Measurements from ENCODE around the gene ALOX5. TPM values are rescaled to one million over a fixed set of nuclear protein-coding genes. Genes with fewer than 3 reads are reported as not detected.
"Not testable (repeated sequence)": the region's sequence is repeated elsewhere in the genome, so short reads cannot be mapped to it uniquely, and the experiment has no call there.

Gene ALOX5
- total RNA-seq, 1 experiment from 2014 or later = 0.11 TPM

- ChIA-PET CTCF (no interaction called here), POLR2A (ENCODE audit: unreplicated experiment) (no interaction called here)
- H3F3A ChIP-seq (ENCODE audit: low read length, unreplicated experiment) = no peaks in the 10 kb centered on the region
- no peak overlapping the region for H3K27ac ChIP-seq (ENCODE audit: low read length)
- H2AFZ ChIP-seq (ENCODE audit: low read length) = no peak overlapping the region
- no peaks in the 10 kb centered on the region for H3K36me3 ChIP-seq (ENCODE audit: low read depth, low read length)
- H3K4me1 ChIP-seq (ENCODE audit: insufficient read depth, low read length) = no peaks in the 10 kb centered on the region
- ATAC-seq (no peak), DNase-seq (no peak)
- no peaks in the 10 kb centered on the region for H3K9me2 ChIP-seq (replicated peaks; ENCODE audit: low read length)
- intact Hi-C loops (cut with micrococcal nuclease) = no loop called here
- H3K4me2 ChIP-seq (ENCODE audit: low read length) = no peak overlapping the region
- H3K9ac ChIP-seq (ENCODE audit: low read length) = no peak overlapping the region
- no peaks in the 10 kb centered on the region for H4K20me1 ChIP-seq (ENCODE audit: low read length)
- BruUV-seq (replicated peaks) = no TSS peak
- no peak overlapping the region for H3K4me3 ChIP-seq (ENCODE audit: low read length)
- H3K27me3 ChIP-seq (ENCODE audit: low read length) = 0 out of 2 replicates have a peak, but pooled peaks cover 6% of the 10 kb centered on the region
- H3K79me2 ChIP-seq (ENCODE audit: low read length) = no peaks in the 10 kb centered on the region
- no peaks in the 10 kb centered on the region for H3K9me3 ChIP-seq (ENCODE audit: low read length)
- no peak for TF ChIP-seq EZH2phosphoT487 (IDR thresholded peaks at IDR 0.05; ENCODE audit: borderline replicate concordance, low read length)
- no peak for TF ChIP-seq EZH2 (IDR thresholded peaks at IDR 0.05; ENCODE audit: low read length, unreplicated experiment)
- TF ChIP-seq, protein P1, sequence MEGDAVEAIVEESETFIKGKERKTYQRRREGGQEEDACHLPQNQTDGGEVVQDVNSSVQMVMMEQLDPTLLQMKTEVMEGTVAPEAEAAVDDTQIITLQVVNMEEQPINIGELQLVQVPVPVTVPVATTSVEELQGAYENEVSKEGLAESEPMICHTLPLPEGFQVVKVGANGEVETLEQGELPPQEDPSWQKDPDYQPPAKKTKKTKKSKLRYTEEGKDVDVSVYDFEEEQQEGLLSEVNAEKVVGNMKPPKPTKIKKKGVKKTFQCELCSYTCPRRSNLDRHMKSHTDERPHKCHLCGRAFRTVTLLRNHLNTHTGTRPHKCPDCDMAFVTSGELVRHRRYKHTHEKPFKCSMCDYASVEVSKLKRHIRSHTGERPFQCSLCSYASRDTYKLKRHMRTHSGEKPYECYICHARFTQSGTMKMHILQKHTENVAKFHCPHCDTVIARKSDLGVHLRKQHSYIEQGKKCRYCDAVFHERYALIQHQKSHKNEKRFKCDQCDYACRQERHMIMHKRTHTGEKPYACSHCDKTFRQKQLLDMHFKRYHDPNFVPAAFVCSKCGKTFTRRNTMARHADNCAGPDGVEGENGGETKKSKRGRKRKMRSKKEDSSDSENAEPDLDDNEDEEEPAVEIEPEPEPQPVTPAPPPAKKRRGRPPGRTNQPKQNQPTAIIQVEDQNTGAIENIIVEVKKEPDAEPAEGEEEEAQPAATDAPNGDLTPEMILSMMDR (conservative IDR thresholded peaks at IDR 0.05; ENCODE audit: low read depth, low read length) = no peak
Measured at GRCh38 chr10:45339894-45340293, 34.1 kb upstream of the ALOX5 start.

- CTCF ChIA-PET; H3K9ac ChIP-seq (ENCODE audit: low read length); POLR2A ChIA-PET (ENCODE audit: unreplicated experiment); BruUV-seq (replicated peaks); H3K4me2 ChIP-seq (ENCODE audit: low read length); H3K9me2 ChIP-seq (replicated peaks; ENCODE audit: low read length); H3K4me3 ChIP-seq (ENCODE audit: low read length); ATAC-seq; intact Hi-C loops (cut with micrococcal nuclease); H3K79me2 ChIP-seq (ENCODE audit: low read length); H3K27me3 ChIP-seq (ENCODE audit: low read length); DNase-seq; H3K9me3 ChIP-seq (ENCODE audit: low read length); H3F3A ChIP-seq (ENCODE audit: low read length, unreplicated experiment); H2AFZ ChIP-seq (ENCODE audit: low read length); H3K27ac ChIP-seq (ENCODE audit: low read length); H3K36me3 ChIP-seq (ENCODE audit: low read depth, low read length); H3K4me1 ChIP-seq (ENCODE audit: insufficient read depth, low read length); H4K20me1 ChIP-seq (ENCODE audit: low read length): not testable (repeated sequence)
Measured at GRCh38 chr10:45340420-45340819, 33.6 kb upstream of the ALOX5 start.

DNA sequence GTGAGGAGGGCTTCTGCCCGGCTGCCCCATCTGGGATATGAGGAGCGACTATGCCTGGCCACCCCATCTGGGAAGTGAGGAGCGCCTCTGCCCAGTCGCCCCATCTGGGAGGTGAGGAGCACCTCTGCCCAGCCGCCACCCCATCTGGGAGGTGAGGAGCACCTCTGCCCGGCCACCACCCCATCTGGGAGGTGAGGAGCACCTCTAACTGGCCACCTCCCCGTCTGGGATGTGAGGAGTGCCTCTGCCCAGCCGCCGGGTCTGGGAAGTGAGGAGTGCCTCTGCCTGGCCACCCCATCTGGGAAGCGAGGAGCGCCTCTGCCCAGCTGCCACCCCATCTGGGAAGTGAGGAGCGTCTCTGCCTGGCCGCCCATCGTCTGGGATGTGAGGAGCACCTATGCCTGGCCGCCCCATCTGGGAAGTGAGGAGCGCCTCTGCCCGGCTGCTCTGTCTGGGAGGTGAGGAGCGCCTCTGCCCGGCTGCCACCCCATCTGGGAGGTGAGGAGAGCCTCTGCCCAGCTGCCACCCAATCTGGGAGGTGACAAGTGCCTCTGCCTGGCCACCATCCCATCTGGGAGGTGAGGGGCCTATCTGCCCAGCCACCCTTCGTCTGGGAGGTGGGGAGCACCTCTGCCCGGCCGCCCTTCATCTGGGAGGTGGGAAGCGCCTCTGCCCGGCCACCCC lies 27.2 kb upstream of the ALOX5 start:
- H3K4me3 ChIP-seq (ENCODE audit: low read length); H3K9me3 ChIP-seq (ENCODE audit: low read length); H3K27me3 ChIP-seq (ENCODE audit: low read length); ATAC-seq; H4K20me1 ChIP-seq (ENCODE audit: low read length); H3K4me2 ChIP-seq (ENCODE audit: low read length); H3K27ac ChIP-seq (ENCODE audit: low read length); H3K4me1 ChIP-seq (ENCODE audit: insufficient read depth, low read length); H2AFZ ChIP-seq (ENCODE audit: low read length); H3K9ac ChIP-seq (ENCODE audit: low read length); H3K9me2 ChIP-seq (replicated peaks; ENCODE audit: low read length); DNase-seq; H3F3A ChIP-seq (ENCODE audit: low read length, unreplicated experiment); H3K36me3 ChIP-seq (ENCODE audit: low read depth, low read length); POLR2A ChIA-PET (ENCODE audit: unreplicated experiment); H3K79me2 ChIP-seq (ENCODE audit: low read length); CTCF ChIA-PET; intact Hi-C loops (cut with micrococcal nuclease); BruUV-seq (replicated peaks): not testable (repeated sequence)

- CTCF ChIA-PET; H3K4me2 ChIP-seq (ENCODE audit: low read length); H2AFZ ChIP-seq (ENCODE audit: low read length); POLR2A ChIA-PET (ENCODE audit: unreplicated experiment); ATAC-seq; H3K79me2 ChIP-seq (ENCODE audit: low read length); H3K4me3 ChIP-seq (ENCODE audit: low read length); DNase-seq; intact Hi-C loops (cut with micrococcal nuclease); H3F3A ChIP-seq (ENCODE audit: low read length, unreplicated experiment); BruUV-seq (replicated peaks); H3K27me3 ChIP-seq (ENCODE audit: low read length); H3K27ac ChIP-seq (ENCODE audit: low read length); H3K9ac ChIP-seq (ENCODE audit: low read length); H4K20me1 ChIP-seq (ENCODE audit: low read length); H3K9me3 ChIP-seq (ENCODE audit: low read length); H3K36me3 ChIP-seq (ENCODE audit: low read depth, low read length); H3K4me1 ChIP-seq (ENCODE audit: insufficient read depth, low read length); H3K9me2 ChIP-seq (replicated peaks; ENCODE audit: low read length): not testable (repeated sequence)
Measured at GRCh38 chr10:45347464-45347863, 26.6 kb upstream of the ALOX5 start.

DNA sequence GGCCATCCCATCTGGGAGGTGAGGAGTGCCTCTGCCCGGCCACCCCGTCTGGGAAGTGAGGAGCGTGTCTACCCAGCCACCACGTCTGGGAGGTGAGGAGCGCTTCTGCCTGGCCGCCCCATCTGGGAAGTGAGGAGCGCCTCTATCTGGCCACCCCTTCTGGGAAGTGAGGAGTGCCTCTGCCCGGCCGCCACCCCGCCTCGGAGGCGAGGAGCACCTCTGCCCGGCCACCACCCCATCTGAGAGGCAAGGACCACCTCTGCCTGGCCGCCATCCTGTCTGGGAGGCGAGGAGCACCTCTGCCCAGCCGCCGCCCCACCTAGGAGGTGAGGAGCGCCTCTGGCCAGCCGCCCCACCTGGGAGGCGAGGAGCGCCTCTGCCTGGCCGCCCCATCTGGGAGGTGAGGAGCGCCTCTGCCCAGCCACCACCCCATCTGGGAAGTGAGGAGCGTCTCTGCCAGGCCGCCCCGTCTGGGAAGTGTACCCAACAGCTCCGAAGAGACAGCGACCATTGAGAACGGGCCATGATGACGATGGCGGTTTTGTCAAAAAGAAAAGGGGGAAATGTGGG lies 25.7 kb upstream of the ALOX5 start:
- H3F3A ChIP-seq (ENCODE audit: low read length, unreplicated experiment); H4K20me1 ChIP-seq (ENCODE audit: low read length); BruUV-seq (replicated peaks); CTCF ChIA-PET; H3K4me1 ChIP-seq (ENCODE audit: insufficient read depth, low read length); H3K79me2 ChIP-seq (ENCODE audit: low read length); H3K4me2 ChIP-seq (ENCODE audit: low read length); ATAC-seq; H3K36me3 ChIP-seq (ENCODE audit: low read depth, low read length); H3K4me3 ChIP-seq (ENCODE audit: low read length); H3K9me2 ChIP-seq (replicated peaks; ENCODE audit: low read length); H3K27ac ChIP-seq (ENCODE audit: low read length); POLR2A ChIA-PET (ENCODE audit: unreplicated experiment); intact Hi-C loops (cut with micrococcal nuclease); H3K9ac ChIP-seq (ENCODE audit: low read length); H3K9me3 ChIP-seq (ENCODE audit: low read length); H2AFZ ChIP-seq (ENCODE audit: low read length); DNase-seq: not testable (repeated sequence)
- H3K27me3 ChIP-seq (ENCODE audit: low read length) = peaks cover 13% of the 10 kb centered on the region; the same call in 1 of the 2 replicates
